ENCODE data around the gene FAM217B. TPM values are rescaled to one million over a fixed set of nuclear protein-coding genes. Genes with fewer than 3 reads are reported as not detected.

Gene FAM217B
- total RNA-seq, 1 experiment from 2014 or later: 8.1 TPM

DNA sequence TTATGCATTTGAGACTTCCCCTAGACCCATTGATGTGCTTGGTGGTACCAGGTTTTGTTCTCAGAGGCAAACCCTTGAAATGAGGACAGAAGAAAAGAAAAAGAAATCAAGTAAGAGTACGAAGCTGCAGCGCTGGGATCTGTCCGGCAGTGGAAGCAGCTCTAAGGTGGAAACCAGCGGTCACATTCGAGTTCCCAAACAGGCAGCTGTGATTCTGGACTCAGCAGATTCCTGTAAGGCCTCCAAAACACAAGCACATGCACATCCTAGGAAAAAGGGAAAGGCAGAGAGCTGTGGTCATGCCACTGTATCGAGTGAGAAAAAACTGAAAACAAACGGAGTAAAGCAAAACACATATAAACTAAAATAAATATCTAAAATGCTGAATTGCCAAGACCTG, 4.5 kb downstream of the FAM217B start (continued):
- TF ChIP-seq ZBTB33 (IDR thresholded peaks at IDR 0.05; ENCODE audit: extremely low read depth, insufficient replicate concordance, low read length) (no peak), FOSL1 (IDR thresholded peaks at IDR 0.05; ENCODE audit: low read depth) (no peak)

DNA sequence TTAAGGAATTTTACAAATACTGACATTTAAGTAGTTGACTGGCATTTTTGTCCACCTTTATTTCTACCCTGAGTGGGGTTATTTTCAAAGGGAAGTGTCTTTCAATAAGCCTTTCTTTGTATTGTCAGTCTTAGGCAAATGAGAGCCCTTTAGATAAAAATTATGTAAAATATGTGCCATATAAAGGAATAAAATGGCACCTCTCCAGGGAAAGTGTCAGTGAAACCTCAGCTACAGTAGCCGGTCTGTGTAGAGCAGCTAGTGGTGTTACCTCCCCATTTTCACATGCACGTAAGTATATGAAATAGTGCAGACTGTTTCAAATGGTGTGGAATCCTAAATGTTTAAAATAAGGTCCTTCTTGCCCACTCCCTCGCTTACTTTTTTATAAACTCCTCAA, 5.0 kb downstream of the FAM217B start:
- Histone ChIP-seq H3K9me2 (ENCODE audit: insufficient read depth) (no peaks in the 10 kb centered on the region), H3K9ac (ENCODE audit: low read length) (no peak overlapping the region), H3K27ac (ENCODE audit: low read depth, low read length) (no peak overlapping the region), H3K27me3 (ENCODE audit: insufficient read depth, low read length) (no peaks in the 10 kb centered on the region), H3K79me2 (ENCODE audit: insufficient read depth, low read length) (no peaks in the 10 kb centered on the region), H3K4me3 (replicated peaks in 1 of 2; ENCODE audit: low read depth in 1 of 2, low read length in 2 of 2) (no peak overlapping the region), H3K4me1 (ENCODE audit: control insufficient read depth in 1 of 2, insufficient read depth in 2 of 2, low read length in 2 of 2) (peaks cover 0 to 5% of the 10 kb centered on the region in 2 experiments; a peak in 1 of 4 replicates), H2AFZ (ENCODE audit: low read depth, low read length, poor library complexity, severe bottlenecking) (no peak overlapping the region), H3K36me3 (ENCODE audit: control insufficient read depth in 1 of 2, insufficient read depth in 2 of 2, low read length in 2 of 2) (peaks cover 6 to 17% of the 10 kb centered on the region in 2 experiments), H4K20me1 (ENCODE audit: insufficient read depth) (no peaks in the 10 kb centered on the region), H3K9me3 (ENCODE audit: control insufficient read depth in 1 of 2, insufficient read depth in 1 of 2, low read depth in 1 of 2, low read length in 2 of 2) (no peaks in the 10 kb centered on the region), H3K4me2 (ENCODE audit: low read length) (no peak overlapping the region)
- ChIA-PET RAD21 (ENCODE audit: low non-redundant PET in 1 of 2, low total read pairs in 2 of 2, uncharacterized antibody in 2 of 2, unreplicated experiment in 2 of 2) (no interaction called here), POLR2A (no interaction called here), CTCF (interaction anchor here (0.8 to 2.3 kb wide), 4 partner anchors 10 to 105 kb away, joined by 3 to 6 read pairs (median 4); partner anchors contain the start of gene SYCP2)
- TF ChIP-seq CBX3 (IDR thresholded peaks at IDR 0.05; ENCODE audit: low read depth) (no peak), FOSL1 (IDR thresholded peaks at IDR 0.05; ENCODE audit: low read depth) (no peak), TCF7L2 (IDR thresholded peaks at IDR 0.05; ENCODE audit: borderline replicate concordance, extremely low read depth, insufficient read depth, insufficient read length) (no peak), POLR2A (IDR thresholded peaks at IDR 0.05; ENCODE audit: borderline replicate concordance, extremely low read depth, insufficient read depth, insufficient read length) (no peak), SRF (IDR thresholded peaks at IDR 0.05; ENCODE audit: low read depth) (no peak), EGR1 (IDR thresholded peaks at IDR 0.05; ENCODE audit: low read depth) (no peak), POLR2AphosphoS5 (IDR thresholded peaks at IDR 0.05; ENCODE audit: low read depth, low read length) (no peak), EZH2phosphoT487 (IDR thresholded peaks at IDR 0.05; ENCODE audit: borderline replicate concordance) (no peak), REST (IDR thresholded peaks at IDR 0.05; ENCODE audit: low read depth) (no peak)
- TF ChIP-seq, protein P1, sequence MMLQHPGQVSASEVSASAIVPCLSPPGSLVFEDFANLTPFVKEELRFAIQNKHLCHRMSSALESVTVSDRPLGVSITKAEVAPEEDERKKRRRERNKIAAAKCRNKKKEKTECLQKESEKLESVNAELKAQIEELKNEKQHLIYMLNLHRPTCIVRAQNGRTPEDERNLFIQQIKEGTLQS (IDR thresholded peaks at IDR 0.05): no peak
- no peak for DNase-seq (ENCODE audit: low read depth, low spot score)
- BruUV-seq (replicated peaks): no TSS peak
- no peak for ATAC-seq
- intact Hi-C loops (cut with micrococcal nuclease): loop anchor here (5.0 kb wide), 1 partner anchor 1952 kb away; no protein-coding TSS in a partner anchor

All from HCT116 (cell line).